AG09319 (cell line): ENCODE measurements around the gene RAB32.

Experiments used
- DNase-seq: peaks from one replicate; pipeline ENCODE4 v3.0.0-alpha.2; 2010; ENCODE audit warnings: low read depth; ENCODE audit errors: extremely low read depth
- TF ChIP-seq, protein P1 (sequence below): IDR thresholded peaks from 2 replicates; pipeline ENCODE4 v1.5.1; 2011; ENCODE audit warnings: low read depth, mild to moderate bottlenecking, inconsistent platforms, low read length, moderate library complexity

RAB32 gene

GRCh38 chr6:146543211-146543939, at the start of gene RAB32:
TSS of gene RAB32 (plus strand) at chr6:146543833. CDS start at chr6:146543872, 39 bp downstream.
- TF ChIP-seq, protein P1, sequence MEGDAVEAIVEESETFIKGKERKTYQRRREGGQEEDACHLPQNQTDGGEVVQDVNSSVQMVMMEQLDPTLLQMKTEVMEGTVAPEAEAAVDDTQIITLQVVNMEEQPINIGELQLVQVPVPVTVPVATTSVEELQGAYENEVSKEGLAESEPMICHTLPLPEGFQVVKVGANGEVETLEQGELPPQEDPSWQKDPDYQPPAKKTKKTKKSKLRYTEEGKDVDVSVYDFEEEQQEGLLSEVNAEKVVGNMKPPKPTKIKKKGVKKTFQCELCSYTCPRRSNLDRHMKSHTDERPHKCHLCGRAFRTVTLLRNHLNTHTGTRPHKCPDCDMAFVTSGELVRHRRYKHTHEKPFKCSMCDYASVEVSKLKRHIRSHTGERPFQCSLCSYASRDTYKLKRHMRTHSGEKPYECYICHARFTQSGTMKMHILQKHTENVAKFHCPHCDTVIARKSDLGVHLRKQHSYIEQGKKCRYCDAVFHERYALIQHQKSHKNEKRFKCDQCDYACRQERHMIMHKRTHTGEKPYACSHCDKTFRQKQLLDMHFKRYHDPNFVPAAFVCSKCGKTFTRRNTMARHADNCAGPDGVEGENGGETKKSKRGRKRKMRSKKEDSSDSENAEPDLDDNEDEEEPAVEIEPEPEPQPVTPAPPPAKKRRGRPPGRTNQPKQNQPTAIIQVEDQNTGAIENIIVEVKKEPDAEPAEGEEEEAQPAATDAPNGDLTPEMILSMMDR: peak; percentile 44
- DNase-seq: peak; percentile 93

- no peak for DNase-seq
- TF ChIP-seq, protein P1: no peak
Observed at GRCh38 chr6:146498309-146498708, 45.3 kb upstream of the RAB32 start.

GRCh38 chr6:146503096-146503495, 40.5 kb upstream of the RAB32 start:
- TF ChIP-seq, protein P1: no peak
- no peak for DNase-seq

DNA sequence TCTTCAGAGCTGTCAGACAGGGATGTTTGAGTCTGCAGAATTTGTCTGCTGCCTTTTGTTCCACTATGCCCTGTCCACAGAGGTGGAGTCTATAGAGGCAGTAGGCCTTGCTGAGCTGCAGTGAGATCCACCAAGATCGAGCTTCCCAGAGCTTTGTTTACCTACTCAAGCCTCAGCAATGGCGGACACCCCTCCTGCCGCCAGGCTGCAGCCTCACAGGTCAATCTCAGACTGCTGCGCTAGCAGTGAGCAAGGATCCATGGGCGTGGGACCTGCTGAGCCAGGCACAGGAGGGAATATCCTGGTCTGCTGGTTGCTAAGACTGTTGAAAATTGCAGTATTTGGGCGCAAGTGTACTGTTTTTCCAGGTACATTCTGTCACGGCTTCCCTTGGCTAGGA, 28.4 kb upstream of the RAB32 start:
- DNase-seq: no peak
- TF ChIP-seq, protein P1: no peak

DNA sequence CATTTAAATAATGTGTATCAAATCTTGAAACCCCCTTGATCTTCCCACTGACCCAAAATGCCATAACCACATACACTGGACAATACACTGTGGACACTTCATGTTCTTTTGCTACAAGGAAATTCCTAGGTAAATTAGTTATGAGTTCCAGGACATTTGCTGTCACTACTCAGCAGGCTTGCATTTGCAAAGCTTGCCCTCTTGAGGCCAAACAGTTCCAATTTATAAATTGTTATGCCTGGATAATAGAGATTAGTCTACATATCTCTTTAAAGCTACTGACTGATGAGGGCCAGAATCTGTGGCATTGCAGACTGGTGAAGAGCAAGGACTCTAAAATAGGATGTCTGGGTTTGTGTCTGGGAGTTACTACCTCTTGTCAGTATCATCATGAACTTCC, 17.4 kb upstream of the RAB32 start:
- TF ChIP-seq, protein P1: peak; percentile 43
- no peak for DNase-seq

DNA sequence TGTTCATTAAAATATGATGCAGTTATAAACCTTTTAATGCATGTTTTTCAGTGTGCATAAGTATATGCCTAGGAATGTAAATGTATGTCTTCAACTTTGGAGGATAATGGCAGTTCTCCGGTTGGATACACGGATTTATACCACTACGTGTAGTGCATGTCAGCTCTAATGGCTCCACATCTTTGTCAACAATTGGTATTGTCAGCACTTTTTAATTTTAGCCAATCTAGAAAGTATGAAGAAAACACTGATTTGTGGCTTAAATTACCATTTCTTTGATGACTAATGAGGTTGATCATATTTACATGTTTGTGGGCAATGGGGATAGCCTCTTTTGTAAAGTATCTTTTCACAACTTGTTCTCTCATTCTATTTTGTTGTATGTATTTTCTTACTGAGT, 10.9 kb upstream of the RAB32 start:
- no peak for DNase-seq
- TF ChIP-seq, protein P1: no peak

GRCh38 chr6:146542881-146543210, 787 bp upstream of the RAB32 start:
- TF ChIP-seq, protein P1: no peak
- no peak for DNase-seq
